ENCODE measurements around the gene EIF2B5. TPM values are rescaled to one million over a fixed set of nuclear protein-coding genes. Genes with fewer than 3 reads are reported as not detected.
"Not testable (repeated sequence)": the region's sequence is repeated elsewhere in the genome, so short reads cannot be mapped to it uniquely, and the experiment has no call there.

The EIF2B5 gene
- total RNA-seq, 2 donors from 2014 or later, result 38.7 to 39.7 TPM

GRCh38 chr3:184145111-184145524 is 10.0 kb downstream of the EIF2B5 start:
- Histone ChIP-seq H3K27me3 (replicated peaks; ENCODE audit: insufficient read depth) (no peaks in the 10 kb centered on the region), H3K4me3 (no peak overlapping the region), H3K36me3 (peaks cover 57% of the 10 kb centered on the region), H3K4me1 (ENCODE audit: control insufficient read depth in 1 of 2, low read depth in 2 of 2) (no peaks in the 10 kb centered on the region), H3K9me3 (no peaks in the 10 kb centered on the region), H3K27ac (no peak overlapping the region)
- no peak for ATAC-seq (ENCODE audit: insufficient number of reproducible peaks, low FRiP score, low read depth)
- TF ChIP-seq CTCF (IDR thresholded peaks at IDR 0.05), result no peak
- no peak for DNase-seq (ENCODE audit: low spot score)

GRCh38 chr3:184145751-184146270 is 10.7 kb downstream of the EIF2B5 start:
- H3K36me3 ChIP-seq, result peaks cover 52% of the 10 kb centered on the region
- no peak overlapping the region for H3K27ac ChIP-seq
- DNase-seq (ENCODE audit: low spot score) (no peak), ATAC-seq (ENCODE audit: insufficient number of reproducible peaks, low FRiP score, low read depth) (no peak)
- H3K4me3 ChIP-seq, result no peak overlapping the region
- H3K4me1 ChIP-seq (ENCODE audit: control insufficient read depth in 1 of 2, low read depth in 2 of 2), result no peaks in the 10 kb centered on the region
- no peaks in the 10 kb centered on the region for H3K27me3 ChIP-seq (replicated peaks; ENCODE audit: insufficient read depth)
- no peaks in the 10 kb centered on the region for H3K9me3 ChIP-seq
- TF ChIP-seq CTCF (IDR thresholded peaks at IDR 0.05), result no peak

- H3K27ac ChIP-seq, result no peak overlapping the region
- H3K36me3 ChIP-seq, result peaks cover 31% of the 10 kb centered on the region
- no peak for TF ChIP-seq CTCF (IDR thresholded peaks at IDR 0.05)
- H3K27me3 ChIP-seq (replicated peaks; ENCODE audit: insufficient read depth), result no peaks in the 10 kb centered on the region
- ATAC-seq (ENCODE audit: insufficient number of reproducible peaks, low FRiP score, low read depth) (no peak), DNase-seq (ENCODE audit: low spot score) (no peak)
- H3K9me3 ChIP-seq, result no peaks in the 10 kb centered on the region
- H3K4me3 ChIP-seq, result no peak overlapping the region
- no peaks in the 10 kb centered on the region for H3K4me1 ChIP-seq (ENCODE audit: control insufficient read depth in 1 of 2, low read depth in 2 of 2)
These were observed 12.9 kb downstream of the EIF2B5 start for GRCh38 chr3:184148076-184148475.

GRCh38 chr3:184149123-184149522 is 14.0 kb downstream of the EIF2B5 start:
- TF ChIP-seq CTCF (IDR thresholded peaks at IDR 0.05), result no peak
- Histone ChIP-seq H3K4me1 (ENCODE audit: control insufficient read depth in 1 of 2, low read depth in 2 of 2) (peaks cover under 1 to 6% of the 10 kb centered on the region in 2 donors), H3K36me3 (peaks cover 20% of the 10 kb centered on the region), H3K27ac (no peak overlapping the region), H3K27me3 (replicated peaks; ENCODE audit: insufficient read depth) (no peaks in the 10 kb centered on the region), H3K4me3 (no peak overlapping the region), H3K9me3 (no peaks in the 10 kb centered on the region)
- ATAC-seq (ENCODE audit: insufficient number of reproducible peaks, low FRiP score, low read depth) (no peak), DNase-seq (ENCODE audit: low spot score) (no peak)

GRCh38 chr3:184149770-184150169 is 14.6 kb downstream of the EIF2B5 start:
- not testable (repeated sequence) for ATAC-seq (ENCODE audit: insufficient number of reproducible peaks, low FRiP score, low read depth)

More at GRCh38 chr3:184149770-184150169, 14.6 kb downstream of the EIF2B5 start:
- not testable (repeated sequence) for H3K27me3 ChIP-seq (replicated peaks; ENCODE audit: insufficient read depth); DNase-seq (ENCODE audit: low spot score); H3K4me3 ChIP-seq; H3K27ac ChIP-seq; H3K9me3 ChIP-seq
- H3K36me3 ChIP-seq, result peaks cover 14% of the 10 kb centered on the region
- peaks cover 7 to 12% of the 10 kb centered on the region in 2 donors for H3K4me1 ChIP-seq (ENCODE audit: control insufficient read depth in 1 of 2, low read depth in 2 of 2)
